Suprapubic skin (tissue), 4 donors: Measurements from ENCODE around the gene TGFBR3. TPM values are rescaled to one million over a fixed set of nuclear protein-coding genes. Genes with fewer than 3 reads are reported as not detected.

Experiments
- DNase-seq, 2 donors: peaks; one replicate each; pipeline ENCODE4 v3.0.0-alpha.2; 2019; ENCODE audit warnings: low spot score in 2 of 2
- H3K27ac ChIP-seq: fragments of 200-600 bp; sonication (generic); one replicate; pipeline ENCODE4 v1.5.1; 2019
- H3K27me3 ChIP-seq: fragments of 200-600 bp; sonication (generic); one replicate; pipeline ENCODE4 v1.5.1; 2019
- H3K36me3 ChIP-seq: fragments of 200-600 bp; sonication (generic); one replicate; pipeline ENCODE4 v1.5.1; 2019
- H3K4me1 ChIP-seq: fragments of 200-600 bp; sonication (generic); one replicate; pipeline ENCODE4 v1.5.1; 2019
- H3K4me3 ChIP-seq: fragments of 200-600 bp; sonication (generic); one replicate; pipeline ENCODE4 v1.5.1; 2019; ENCODE audit warnings: mild to moderate bottlenecking
- H3K9me3 ChIP-seq: fragments of 200-600 bp; sonication (generic); one replicate; pipeline ENCODE4 v1.5.1; 2019
- CTCF ChIP-seq, 2 donors: fragments of 200-600 bp in 1 of 2; fragments of 450-650 bp in 1 of 2; sonication (generic) in 1 of 2; IDR thresholded peaks; one replicate each; pipeline ENCODE4 v1.5.1; 2016 to 2019; ENCODE audit warnings: antibody characterized with exemption in 2 of 2, mild to moderate bottlenecking in 1 of 2, moderate library complexity in 1 of 2
- EP300 ChIP-seq: sonication (generic); formaldehyde crosslinking; IDR thresholded peaks from one replicate; pipeline ENCODE4 v1.6.1; 2017; ENCODE audit warnings: antibody characterized with exemption
- POLR2A ChIP-seq, 2 donors: fragments of 450-650 bp; IDR thresholded peaks; one replicate each; pipeline ENCODE4 v1.6.1; 2017; ENCODE audit warnings: antibody characterized with exemption in 2 of 2, mild to moderate bottlenecking in 2 of 2, moderate library complexity in 2 of 2
- POLR2AphosphoS5 ChIP-seq, 3 donors: sonication (generic); formaldehyde crosslinking; IDR thresholded peaks; one replicate each; pipeline ENCODE4 v1.6.1; 2017; ENCODE audit warnings: antibody characterized with exemption in 3 of 3
- WGBS: methylation state at CpG from one replicate; pipeline ENCODE4 v1.1.5; 2018; 5-methylcytosine and 5-hydroxymethylcytosine counted together
- total RNA-seq, 4 donors: library from RNA; depleted of rRNA; stranded (reverse); fragments of >200 nt; gene quantifications; one replicate each; pipeline ENCODE4 v1.1.0, GENCODE V29; 2016

Gene TGFBR3
- total RNA-seq, 4 donors from 2014 or later = 91.3 to 131 (median 114) TPM

DNA sequence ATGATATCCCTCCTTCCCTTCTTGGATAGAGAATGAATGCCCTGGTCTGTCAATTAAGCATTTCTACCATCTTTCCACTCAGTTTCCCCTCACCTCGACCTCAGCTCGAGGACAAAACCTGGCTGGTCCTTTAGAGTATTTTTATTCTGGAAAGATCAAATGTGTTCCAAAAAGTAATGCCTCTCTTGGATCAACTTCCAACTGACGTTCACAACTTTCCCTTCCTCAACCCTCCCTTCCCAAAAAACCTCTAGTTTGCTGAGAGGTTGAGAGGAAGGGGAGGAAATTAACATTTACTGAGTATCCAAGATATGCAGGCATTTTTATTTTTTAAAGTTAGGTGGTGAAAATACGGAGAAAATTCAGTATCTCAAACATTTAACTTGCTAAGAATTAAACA lies 182.9 kb downstream of the TGFBR3 start:
- WGBS = 79% methylated on average over 4 of the region's 4 CpGs

DNA sequence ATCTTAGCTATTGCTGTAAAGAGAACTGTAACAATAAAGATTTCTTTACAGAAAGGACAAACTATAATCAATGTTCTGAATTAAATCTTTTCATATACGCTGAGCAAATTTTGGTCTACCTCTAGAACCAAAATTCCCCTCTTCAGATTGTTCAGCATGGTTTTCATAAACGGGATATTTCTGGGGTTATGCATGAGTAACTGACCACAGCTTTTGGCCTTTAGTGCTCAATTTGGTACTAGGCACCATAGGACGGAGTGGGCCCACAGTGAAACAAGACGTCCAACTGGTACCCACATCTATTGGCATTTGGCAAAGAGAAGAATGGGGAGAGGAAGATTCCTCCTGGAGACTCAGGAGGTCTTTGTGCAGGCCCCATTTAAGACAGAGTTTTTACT lies 184.5 kb downstream of the TGFBR3 start:
- H3K27me3 ChIP-seq = no peaks in the 10 kb centered on the region
- H3K27ac ChIP-seq = no peak overlapping the region
- peaks cover 29% of the 10 kb centered on the region for H3K4me1 ChIP-seq
- TF ChIP-seq POLR2A (IDR thresholded peaks at IDR 0.05) (no peak), EP300 (no peak), CTCF (IDR thresholded peaks at IDR 0.05) (no peak), POLR2AphosphoS5 (IDR thresholded peaks at IDR 0.05) (no peak)
- H3K4me3 ChIP-seq = no peak overlapping the region
- H3K9me3 ChIP-seq = no peaks in the 10 kb centered on the region
- no peak for DNase-seq
- 72% methylated on average over 4 of the region's 4 CpGs for WGBS
- H3K36me3 ChIP-seq = peaks cover 22% of the 10 kb centered on the region

More for the DNA sequence above, 182.9 kb downstream of the TGFBR3 start:
- TF ChIP-seq CTCF (IDR thresholded peaks at IDR 0.05) (no peak), POLR2A (IDR thresholded peaks at IDR 0.05) (no peak)
- no peaks in the 10 kb centered on the region for H3K9me3 ChIP-seq
- DNase-seq = no peak
- H3K4me1 ChIP-seq = peaks cover 12% of the 10 kb centered on the region
- no peak overlapping the region for H3K27ac ChIP-seq
- peaks cover 39% of the 10 kb centered on the region for H3K36me3 ChIP-seq
- no peak overlapping the region for H3K4me3 ChIP-seq
- no peaks in the 10 kb centered on the region for H3K27me3 ChIP-seq

GRCh38 chr1:91700771-91701471 lies 185.0 kb downstream of the TGFBR3 start:
- peaks cover 17% of the 10 kb centered on the region for H3K36me3 ChIP-seq
- no peak for DNase-seq
- TF ChIP-seq EP300 = no peak
- H3K4me3 ChIP-seq = no peak overlapping the region
- peaks cover 32% of the 10 kb centered on the region for H3K4me1 ChIP-seq
- 57% methylated on average over 8 of the region's 8 CpGs for WGBS
- no peaks in the 10 kb centered on the region for H3K9me3 ChIP-seq
- peak overlapping the region; percentile 26 for H3K27ac ChIP-seq
- no peaks in the 10 kb centered on the region for H3K27me3 ChIP-seq

- peaks cover 16% of the 10 kb centered on the region for H3K36me3 ChIP-seq
- TF ChIP-seq POLR2A (IDR thresholded peaks at IDR 0.05) (no peak), CTCF (IDR thresholded peaks at IDR 0.05) (no peak), EP300 (no peak), POLR2AphosphoS5 (IDR thresholded peaks at IDR 0.05) (no peak)
- H3K9me3 ChIP-seq = no peaks in the 10 kb centered on the region
- peak overlapping the region; percentile 66 for H3K27ac ChIP-seq
- peaks cover 32% of the 10 kb centered on the region for H3K4me1 ChIP-seq
- no peak overlapping the region for H3K4me3 ChIP-seq
- DNase-seq = no peak
- 89% methylated on average over 2 of the region's 2 CpGs for WGBS
- no peaks in the 10 kb centered on the region for H3K27me3 ChIP-seq
Observed at GRCh38 chr1:91700332-91700731, 185.6 kb downstream of the TGFBR3 start.

DNA sequence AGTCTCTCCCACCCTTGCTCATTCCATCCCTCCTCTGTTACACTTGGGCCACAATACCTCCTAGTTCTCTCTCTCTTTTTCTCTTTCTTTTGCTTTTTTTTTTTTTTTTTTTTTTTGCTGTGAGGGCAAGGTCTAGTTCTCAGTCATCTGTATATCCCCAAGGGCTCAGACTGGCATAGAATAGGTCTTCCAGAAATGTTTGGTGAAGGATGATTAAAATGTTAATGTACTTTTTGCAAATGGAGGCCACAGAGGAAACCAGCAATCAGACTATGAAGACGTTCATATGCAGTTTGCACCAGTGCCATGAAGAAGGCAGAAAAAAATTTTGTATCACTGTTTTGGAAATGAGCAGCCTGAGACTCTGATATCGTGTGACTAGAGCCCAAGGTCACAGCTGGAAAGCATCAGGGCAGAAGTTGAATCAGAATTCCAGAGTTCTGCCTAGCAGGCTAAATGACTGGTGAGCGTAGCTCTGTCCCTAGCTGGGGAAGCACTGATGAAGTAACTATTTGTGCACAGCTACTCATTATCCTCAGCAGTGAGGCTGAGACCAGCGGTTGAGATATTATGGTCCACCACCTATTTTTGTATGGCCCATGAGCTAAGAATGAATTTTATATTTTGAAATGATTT lies 186.5 kb downstream of the TGFBR3 start:
- no peak overlapping the region for H3K4me3 ChIP-seq
- 56% methylated on average over 4 of the region's 4 CpGs for WGBS
- peaks cover 13% of the 10 kb centered on the region for H3K36me3 ChIP-seq
- H3K27me3 ChIP-seq = no peaks in the 10 kb centered on the region
- H3K27ac ChIP-seq = peak overlapping the region; percentile 66
- no peaks in the 10 kb centered on the region for H3K9me3 ChIP-seq
- no peak for DNase-seq
- H3K4me1 ChIP-seq = peaks cover 32% of the 10 kb centered on the region
- TF ChIP-seq POLR2AphosphoS5 (IDR thresholded peaks at IDR 0.05) (peak in 2 of 3 donors; percentile 28 to 72), CTCF (IDR thresholded peaks at IDR 0.05) (no peak)
